PC-3 (cell line): ENCODE results near the gene RAB4A.

Experiments used
- EZH2 ChIP-seq: fragments of 300-600 bp; sonication (generic); IDR thresholded peaks from one replicate; pipeline ENCODE4 v1.6.1; 2017; ENCODE audit warnings: antibody characterized with exemption, mild to moderate bottlenecking, low read length; ENCODE audit not compliant: unreplicated experiment
- EZH2phosphoT487 ChIP-seq: fragments of 300-600 bp; sonication (generic); IDR thresholded peaks from 2 replicates; pipeline ENCODE4 v1.6.1; 2018; ENCODE audit warnings: mild to moderate bottlenecking, antibody characterized with exemption, low read length, borderline replicate concordance
- TF ChIP-seq, protein P1 (sequence below): fragments of 300-600 bp; sonication (generic); conservative IDR thresholded peaks from 2 replicates; pipeline ENCODE4 v1.5.1; 2017; ENCODE audit warnings: antibody characterized with exemption, low read depth, mild to moderate bottlenecking, low read length

DNA sequence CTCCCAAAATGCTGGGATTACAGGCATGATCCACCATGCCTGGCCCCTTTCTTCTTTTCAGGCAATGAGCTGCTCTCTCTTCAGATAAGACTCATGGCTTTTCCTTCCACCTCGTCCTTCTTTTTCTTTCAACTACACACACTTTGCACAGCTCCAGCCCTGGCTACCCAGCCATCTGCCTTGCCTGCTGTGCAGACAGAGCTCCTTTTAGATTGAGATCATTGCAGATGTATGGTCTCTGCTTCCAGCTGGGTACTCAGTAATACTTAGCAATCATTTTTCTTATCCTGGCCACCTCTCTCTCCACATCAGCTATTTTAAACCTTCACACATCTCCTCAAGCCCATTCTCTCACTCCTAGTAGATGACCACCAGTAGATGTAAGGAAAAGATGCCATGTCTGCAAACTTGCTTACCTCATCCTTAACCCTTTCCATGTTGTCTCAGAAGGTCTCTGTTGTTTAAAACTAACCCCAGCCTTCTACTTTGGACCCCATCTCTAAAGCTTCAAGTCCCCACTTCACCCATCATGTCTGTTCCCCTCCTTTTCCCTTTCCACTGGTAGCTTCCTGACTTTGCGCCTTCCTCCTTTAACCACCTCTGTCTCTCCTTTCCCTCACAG is 7.3 kb downstream of the RAB4A start:
- TF ChIP-seq, protein P1, sequence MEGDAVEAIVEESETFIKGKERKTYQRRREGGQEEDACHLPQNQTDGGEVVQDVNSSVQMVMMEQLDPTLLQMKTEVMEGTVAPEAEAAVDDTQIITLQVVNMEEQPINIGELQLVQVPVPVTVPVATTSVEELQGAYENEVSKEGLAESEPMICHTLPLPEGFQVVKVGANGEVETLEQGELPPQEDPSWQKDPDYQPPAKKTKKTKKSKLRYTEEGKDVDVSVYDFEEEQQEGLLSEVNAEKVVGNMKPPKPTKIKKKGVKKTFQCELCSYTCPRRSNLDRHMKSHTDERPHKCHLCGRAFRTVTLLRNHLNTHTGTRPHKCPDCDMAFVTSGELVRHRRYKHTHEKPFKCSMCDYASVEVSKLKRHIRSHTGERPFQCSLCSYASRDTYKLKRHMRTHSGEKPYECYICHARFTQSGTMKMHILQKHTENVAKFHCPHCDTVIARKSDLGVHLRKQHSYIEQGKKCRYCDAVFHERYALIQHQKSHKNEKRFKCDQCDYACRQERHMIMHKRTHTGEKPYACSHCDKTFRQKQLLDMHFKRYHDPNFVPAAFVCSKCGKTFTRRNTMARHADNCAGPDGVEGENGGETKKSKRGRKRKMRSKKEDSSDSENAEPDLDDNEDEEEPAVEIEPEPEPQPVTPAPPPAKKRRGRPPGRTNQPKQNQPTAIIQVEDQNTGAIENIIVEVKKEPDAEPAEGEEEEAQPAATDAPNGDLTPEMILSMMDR: no peak
- TF ChIP-seq EZH2 (no peak), EZH2phosphoT487 (no peak)
